Measurements from ENCODE around the gene PHYH. TPM values are rescaled to one million over a fixed set of nuclear protein-coding genes. Genes with fewer than 3 reads are reported as not detected.

PHYH gene
- total RNA-seq, 1 donor from 2014 or later, result 20.4 TPM

DNA sequence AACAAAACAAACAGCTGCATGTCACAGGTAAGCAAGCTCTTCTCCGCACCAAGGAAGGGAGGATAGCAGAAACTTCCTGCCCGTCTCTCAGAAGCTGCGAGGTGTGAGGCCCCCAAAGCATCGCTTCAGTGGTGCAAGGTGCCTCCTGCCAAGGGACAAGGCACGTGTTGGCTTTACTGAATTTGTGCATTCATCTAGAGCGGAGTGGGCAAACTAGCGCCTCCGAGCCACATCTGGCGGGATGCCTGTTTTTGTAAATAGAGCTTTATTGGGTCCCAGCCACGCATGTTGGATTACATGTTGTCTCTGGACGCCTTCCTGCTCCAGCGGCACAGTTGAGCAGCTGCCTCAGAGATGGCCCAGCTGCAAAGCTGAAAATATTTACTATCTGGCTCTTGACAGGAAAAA, 27.7 kb downstream of the PHYH start:
- no peaks in the 10 kb centered on the region for H3K36me3 Mint-ChIP-seq (ENCODE audit: unreplicated experiment)
- H3K4me3 Mint-ChIP-seq (ENCODE audit: unreplicated experiment), result peak overlapping the region; percentile 59
- TF ChIP-seq, protein P1, sequence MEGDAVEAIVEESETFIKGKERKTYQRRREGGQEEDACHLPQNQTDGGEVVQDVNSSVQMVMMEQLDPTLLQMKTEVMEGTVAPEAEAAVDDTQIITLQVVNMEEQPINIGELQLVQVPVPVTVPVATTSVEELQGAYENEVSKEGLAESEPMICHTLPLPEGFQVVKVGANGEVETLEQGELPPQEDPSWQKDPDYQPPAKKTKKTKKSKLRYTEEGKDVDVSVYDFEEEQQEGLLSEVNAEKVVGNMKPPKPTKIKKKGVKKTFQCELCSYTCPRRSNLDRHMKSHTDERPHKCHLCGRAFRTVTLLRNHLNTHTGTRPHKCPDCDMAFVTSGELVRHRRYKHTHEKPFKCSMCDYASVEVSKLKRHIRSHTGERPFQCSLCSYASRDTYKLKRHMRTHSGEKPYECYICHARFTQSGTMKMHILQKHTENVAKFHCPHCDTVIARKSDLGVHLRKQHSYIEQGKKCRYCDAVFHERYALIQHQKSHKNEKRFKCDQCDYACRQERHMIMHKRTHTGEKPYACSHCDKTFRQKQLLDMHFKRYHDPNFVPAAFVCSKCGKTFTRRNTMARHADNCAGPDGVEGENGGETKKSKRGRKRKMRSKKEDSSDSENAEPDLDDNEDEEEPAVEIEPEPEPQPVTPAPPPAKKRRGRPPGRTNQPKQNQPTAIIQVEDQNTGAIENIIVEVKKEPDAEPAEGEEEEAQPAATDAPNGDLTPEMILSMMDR (IDR thresholded peaks at IDR 0.05; ENCODE audit: partially characterized antibody, unreplicated experiment), result no peak
- DNase-seq, result peak; percentile 21
- H3K27ac Mint-ChIP-seq (ENCODE audit: unreplicated experiment), result peak overlapping the region; percentile 75
- H3K27me3 Mint-ChIP-seq (ENCODE audit: unreplicated experiment), result peaks cover 2% of the 10 kb centered on the region
- H3K4me1 Mint-ChIP-seq (ENCODE audit: low read depth, unreplicated experiment), result peaks cover 17% of the 10 kb centered on the region
- H3K9me3 Mint-ChIP-seq (ENCODE audit: unreplicated experiment), result no peaks in the 10 kb centered on the region

DNA sequence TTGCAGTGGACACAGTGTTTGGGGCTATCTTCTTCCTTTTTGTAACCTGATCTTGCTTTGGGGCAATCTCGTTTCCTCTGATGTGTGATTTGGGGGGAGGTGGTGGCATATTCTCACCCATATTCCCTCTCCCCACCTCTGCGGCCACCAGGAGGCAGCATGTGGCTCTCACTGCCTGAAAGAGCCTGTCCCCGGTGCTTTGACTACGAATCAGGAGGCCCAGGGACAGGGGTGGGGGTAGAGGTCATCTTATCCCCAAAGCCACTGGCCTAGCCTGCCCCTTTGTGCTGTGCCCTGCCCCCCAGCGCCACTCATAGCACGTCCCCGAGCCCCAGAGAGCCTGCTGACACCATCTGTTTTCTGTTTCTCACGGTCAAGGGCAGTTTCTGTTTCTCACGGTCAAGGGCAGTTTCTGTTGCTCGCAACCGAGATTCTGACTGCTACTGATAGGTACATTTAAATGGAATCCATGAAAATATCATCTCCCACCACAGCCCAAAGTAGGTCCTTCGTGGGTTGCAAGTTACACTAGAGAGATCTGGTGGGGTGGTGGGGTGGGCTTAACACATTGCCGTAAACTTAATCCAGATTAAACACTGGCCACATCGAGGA, 28.2 kb downstream of the PHYH start:
- peak overlapping the region; percentile 56 for H3K27ac Mint-ChIP-seq (ENCODE audit: unreplicated experiment)
- H3K4me3 Mint-ChIP-seq (ENCODE audit: unreplicated experiment), result peak overlapping the region; percentile 59

DNA sequence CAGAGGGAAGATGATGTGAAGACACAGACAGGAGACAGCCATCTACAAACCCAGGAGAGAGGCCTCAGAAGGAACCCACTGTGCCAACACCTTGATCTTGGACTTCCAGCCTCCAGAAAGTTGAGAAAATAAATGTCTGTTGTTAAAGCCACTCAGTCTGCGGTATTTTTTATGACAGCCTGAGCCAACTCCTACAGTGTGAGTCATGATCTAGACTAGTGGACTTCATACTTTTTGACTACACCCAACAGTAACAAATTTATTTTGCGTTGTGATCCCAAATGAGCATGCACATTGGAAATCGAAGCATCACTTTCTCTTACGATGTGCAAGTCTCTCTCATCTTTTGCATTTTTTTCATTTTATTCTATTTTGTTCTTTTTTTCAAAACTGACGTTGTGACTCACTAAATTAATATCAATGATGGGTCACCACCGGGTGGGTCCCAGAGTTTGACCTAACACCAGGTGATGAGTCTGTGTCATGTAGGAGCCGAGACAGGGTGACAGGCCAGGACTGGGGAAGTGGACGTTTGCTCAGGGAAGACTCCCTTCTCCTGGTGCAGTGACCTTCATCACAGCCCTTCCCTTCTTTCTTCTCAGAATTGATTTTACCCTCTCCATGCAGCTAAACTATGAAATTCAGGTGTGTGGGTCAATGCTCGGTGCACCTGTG, 28.9 kb downstream of the PHYH start:
- Mint-ChIP-seq H3K27me3 (ENCODE audit: unreplicated experiment) (peaks cover 2% of the 10 kb centered on the region), H3K36me3 (ENCODE audit: unreplicated experiment) (no peaks in the 10 kb centered on the region), H3K27ac (ENCODE audit: unreplicated experiment) (peak overlapping the region; percentile 56), H3K9me3 (ENCODE audit: unreplicated experiment) (no peaks in the 10 kb centered on the region), H3K4me1 (ENCODE audit: low read depth, unreplicated experiment) (peaks cover 17% of the 10 kb centered on the region), H3K4me3 (ENCODE audit: unreplicated experiment) (peak overlapping the region; percentile 39)
- TF ChIP-seq, protein P1 (IDR thresholded peaks at IDR 0.05; ENCODE audit: partially characterized antibody, unreplicated experiment), result no peak
- DNase-seq, result no peak

More for the DNA sequence above, 28.2 kb downstream of the PHYH start:
- DNase-seq, result peak; percentile 78
- TF ChIP-seq, protein P1 (IDR thresholded peaks at IDR 0.05; ENCODE audit: partially characterized antibody, unreplicated experiment), result peak; percentile 48
- H3K36me3 Mint-ChIP-seq (ENCODE audit: unreplicated experiment), result no peaks in the 10 kb centered on the region
- no peaks in the 10 kb centered on the region for H3K9me3 Mint-ChIP-seq (ENCODE audit: unreplicated experiment)
- H3K27me3 Mint-ChIP-seq (ENCODE audit: unreplicated experiment), result peaks cover 2% of the 10 kb centered on the region
- peaks cover 17% of the 10 kb centered on the region for H3K4me1 Mint-ChIP-seq (ENCODE audit: low read depth, unreplicated experiment)

DNA sequence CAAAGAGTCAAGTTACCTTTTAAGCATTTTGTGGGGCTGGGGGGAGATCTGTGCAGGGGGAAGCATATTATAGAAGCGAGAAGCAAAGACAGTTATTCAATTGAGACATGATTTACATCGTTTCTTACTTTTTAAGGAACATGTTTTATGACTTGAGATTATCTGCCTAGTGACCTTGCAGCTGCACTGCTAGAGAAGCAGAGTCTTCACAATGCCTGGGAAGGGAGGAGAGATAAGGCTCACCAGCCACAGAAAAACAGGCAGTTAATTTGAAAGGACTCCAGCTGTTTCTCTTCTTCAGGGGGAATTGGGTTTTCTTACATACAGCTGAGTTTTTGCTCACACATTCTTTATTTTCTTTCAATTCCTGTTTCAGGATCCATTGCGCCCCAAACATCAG, 31.0 kb downstream of the PHYH start:
- Mint-ChIP-seq H3K27ac (ENCODE audit: unreplicated experiment) (no peak overlapping the region), H3K27me3 (ENCODE audit: unreplicated experiment) (peaks cover 4% of the 10 kb centered on the region)
- TF ChIP-seq, protein P1 (IDR thresholded peaks at IDR 0.05; ENCODE audit: partially characterized antibody, unreplicated experiment), result no peak

DNA sequence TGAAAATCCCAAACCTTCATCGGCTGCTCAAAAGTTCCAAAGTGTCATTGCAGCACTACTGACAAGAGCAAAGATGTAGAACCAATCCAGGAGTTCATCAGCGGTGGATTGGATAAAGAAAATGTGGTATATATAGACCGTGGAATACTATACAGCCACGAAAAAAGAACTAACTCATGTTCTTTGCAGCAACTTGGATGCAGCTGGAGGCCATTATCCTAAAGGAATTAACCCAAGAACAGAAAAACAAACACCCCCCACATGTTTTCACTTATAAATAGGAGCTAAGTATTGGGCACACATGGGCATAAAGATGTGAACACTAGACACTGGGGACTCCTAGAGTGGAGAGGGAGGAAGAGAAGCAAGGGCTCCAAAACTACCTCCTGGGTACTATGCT, 31.6 kb downstream of the PHYH start:
- DNase-seq, result no peak
- no peaks in the 10 kb centered on the region for H3K36me3 Mint-ChIP-seq (ENCODE audit: unreplicated experiment)
- no peaks in the 10 kb centered on the region for H3K9me3 Mint-ChIP-seq (ENCODE audit: unreplicated experiment)
- no peak overlapping the region for H3K27ac Mint-ChIP-seq (ENCODE audit: unreplicated experiment)
- peaks cover 17% of the 10 kb centered on the region for H3K4me1 Mint-ChIP-seq (ENCODE audit: low read depth, unreplicated experiment)
- TF ChIP-seq, protein P1 (IDR thresholded peaks at IDR 0.05; ENCODE audit: partially characterized antibody, unreplicated experiment), result no peak
- H3K4me3 Mint-ChIP-seq (ENCODE audit: unreplicated experiment), result no peak overlapping the region
- peaks cover 6% of the 10 kb centered on the region for H3K27me3 Mint-ChIP-seq (ENCODE audit: unreplicated experiment)

More for the DNA sequence above, 31.0 kb downstream of the PHYH start:
- H3K9me3 Mint-ChIP-seq (ENCODE audit: unreplicated experiment), result no peaks in the 10 kb centered on the region
- DNase-seq, result no peak
- no peak overlapping the region for H3K4me3 Mint-ChIP-seq (ENCODE audit: unreplicated experiment)
- H3K4me1 Mint-ChIP-seq (ENCODE audit: low read depth, unreplicated experiment), result peaks cover 17% of the 10 kb centered on the region
- H3K36me3 Mint-ChIP-seq (ENCODE audit: unreplicated experiment), result no peaks in the 10 kb centered on the region
